Measurements from ENCODE around the gene TOP2B.

Gene TOP2B

GRCh38 chr3:25575001-25575400, 89.7 kb downstream of the TOP2B start:
- Histone ChIP-seq H3K4me1 (ENCODE audit: control insufficient read depth, insufficient read depth, low read length) (no peaks in the 10 kb centered on the region), H3K27me3 (ENCODE audit: control insufficient read depth, insufficient read depth, low read length) (no peaks in the 10 kb centered on the region), H3K9ac (ENCODE audit: low read length) (no peak overlapping the region), H3K4me3 (ENCODE audit: low read length) (no peak overlapping the region), H3K36me3 (ENCODE audit: control insufficient read depth, insufficient read depth, low read length) (no peaks in the 10 kb centered on the region), H3K9me3 (ENCODE audit: control insufficient read depth, low read length) (no peaks in the 10 kb centered on the region)

DNA sequence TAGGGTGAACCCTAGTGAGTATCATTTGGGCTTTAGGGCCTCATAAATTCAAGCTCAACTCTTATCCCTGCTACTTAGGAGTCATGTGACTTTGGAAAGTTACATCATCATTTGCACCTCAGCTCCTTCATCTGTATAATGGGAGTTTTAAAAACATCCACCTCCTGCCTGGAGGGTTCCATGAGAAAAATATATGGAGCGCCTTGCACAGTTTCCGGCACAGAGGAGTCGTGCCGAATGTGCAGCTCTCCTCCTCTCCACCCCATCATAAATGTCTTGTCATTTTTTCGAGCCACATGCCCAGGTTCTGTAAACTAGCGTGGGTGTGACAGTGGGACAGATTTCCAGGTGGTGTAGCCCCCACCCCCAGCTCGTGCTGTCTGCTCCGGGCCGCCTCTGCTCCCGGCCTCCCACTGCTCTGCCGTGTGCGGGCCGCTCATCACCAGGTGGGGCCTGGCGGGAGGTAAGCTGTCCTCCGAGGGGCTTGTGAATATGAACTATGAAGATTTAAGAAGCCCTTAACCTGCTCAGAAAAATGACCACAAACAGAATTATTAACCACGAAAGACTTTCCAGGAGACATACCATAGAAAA, 90.4 kb downstream of the TOP2B start:
- Histone ChIP-seq H3K9me3 (ENCODE audit: control insufficient read depth, low read length) (no peaks in the 10 kb centered on the region), H3K36me3 (ENCODE audit: control insufficient read depth, insufficient read depth, low read length) (no peaks in the 10 kb centered on the region), H3K27me3 (ENCODE audit: control insufficient read depth, insufficient read depth, low read length) (no peaks in the 10 kb centered on the region), H3K9ac (ENCODE audit: low read length) (no peak overlapping the region), H3K4me1 (ENCODE audit: control insufficient read depth, insufficient read depth, low read length) (no peaks in the 10 kb centered on the region), H3K4me3 (ENCODE audit: low read length) (no peak overlapping the region)

DNA sequence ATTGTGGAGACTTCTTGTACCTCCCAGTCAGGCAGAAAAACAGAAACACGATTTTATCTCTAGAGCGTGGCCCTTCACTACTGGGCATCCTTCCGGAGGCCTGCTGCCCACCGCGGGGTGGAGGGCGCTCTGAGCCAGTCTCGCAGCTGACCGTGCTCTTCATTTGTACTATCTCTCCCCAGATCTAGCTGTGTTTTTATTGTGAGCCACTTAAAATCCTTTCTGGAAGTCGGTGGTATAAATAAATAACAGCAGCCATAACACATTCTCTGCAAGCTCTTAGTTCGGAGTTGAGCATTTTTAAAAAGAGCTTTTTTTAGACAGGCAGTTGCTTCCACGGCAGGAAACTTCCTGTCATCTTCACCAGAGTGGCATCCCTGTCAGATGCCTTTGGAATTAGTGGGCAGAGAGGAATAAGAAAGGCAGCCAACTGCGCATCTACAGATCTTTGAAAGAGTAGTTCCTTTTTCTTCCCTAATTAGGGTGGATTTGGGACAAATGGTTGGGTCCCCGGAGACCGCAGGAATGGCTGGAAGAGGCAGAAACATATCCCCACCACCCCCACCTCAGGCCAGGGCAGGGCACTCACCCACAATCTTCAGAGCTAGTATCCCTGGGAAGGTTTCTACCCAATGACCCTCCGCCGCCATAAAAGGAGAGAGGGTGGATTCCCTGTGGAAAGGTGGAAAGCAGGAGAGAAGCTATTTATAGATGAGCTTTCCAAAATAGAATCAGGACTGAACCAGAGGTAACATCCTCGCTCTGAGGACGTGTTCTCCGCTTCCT, 91.1 kb downstream of the TOP2B start:
- H3K4me3 ChIP-seq (ENCODE audit: low read length): no peak overlapping the region
- H3K9ac ChIP-seq (ENCODE audit: low read length): no peak overlapping the region
- H3K4me1 ChIP-seq (ENCODE audit: control insufficient read depth, insufficient read depth, low read length): no peaks in the 10 kb centered on the region
- H3K36me3 ChIP-seq (ENCODE audit: control insufficient read depth, insufficient read depth, low read length): no peaks in the 10 kb centered on the region
- H3K27me3 ChIP-seq (ENCODE audit: control insufficient read depth, insufficient read depth, low read length): no peaks in the 10 kb centered on the region
- no peaks in the 10 kb centered on the region for H3K9me3 ChIP-seq (ENCODE audit: control insufficient read depth, low read length)

DNA sequence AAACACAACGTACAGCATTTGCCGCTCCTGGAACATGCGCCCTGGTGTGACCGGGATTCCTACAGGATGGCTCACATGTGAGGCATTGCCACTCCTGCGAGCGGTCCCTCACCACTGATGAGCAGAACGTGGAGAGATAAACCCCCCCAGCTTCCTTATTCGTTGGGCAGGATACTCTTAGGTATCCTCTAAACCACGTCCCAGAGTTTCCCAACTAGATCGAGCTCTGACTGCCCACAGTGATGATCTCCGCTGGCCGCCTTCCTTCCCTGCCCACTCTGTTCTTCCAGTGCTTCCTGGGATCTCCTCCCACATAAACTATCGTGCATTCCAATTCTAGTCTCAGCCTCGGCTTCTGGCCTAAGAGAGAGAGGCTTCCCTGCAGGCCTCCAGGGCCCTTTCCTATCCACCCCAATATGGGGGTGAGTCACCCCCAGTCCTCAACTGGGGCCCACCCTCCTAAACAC, 91.8 kb downstream of the TOP2B start:
- no peaks in the 10 kb centered on the region for H3K9me3 ChIP-seq (ENCODE audit: control insufficient read depth, low read length)
- no peaks in the 10 kb centered on the region for H3K36me3 ChIP-seq (ENCODE audit: control insufficient read depth, insufficient read depth, low read length)
- no peaks in the 10 kb centered on the region for H3K4me1 ChIP-seq (ENCODE audit: control insufficient read depth, insufficient read depth, low read length)
- H3K27me3 ChIP-seq (ENCODE audit: control insufficient read depth, insufficient read depth, low read length): no peaks in the 10 kb centered on the region
- no peak overlapping the region for H3K4me3 ChIP-seq (ENCODE audit: low read length)
- no peak overlapping the region for H3K9ac ChIP-seq (ENCODE audit: low read length)

- Histone ChIP-seq H3K9me3 (ENCODE audit: control insufficient read depth, low read length) (no peaks in the 10 kb centered on the region), H3K4me1 (ENCODE audit: control insufficient read depth, insufficient read depth, low read length) (no peaks in the 10 kb centered on the region), H3K27me3 (ENCODE audit: control insufficient read depth, insufficient read depth, low read length) (no peaks in the 10 kb centered on the region), H3K36me3 (ENCODE audit: control insufficient read depth, insufficient read depth, low read length) (no peaks in the 10 kb centered on the region), H3K9ac (ENCODE audit: low read length) (no peak overlapping the region), H3K4me3 (ENCODE audit: low read length) (no peak overlapping the region)
Measured at GRCh38 chr3:25572336-25572735, 92.4 kb downstream of the TOP2B start.

DNA sequence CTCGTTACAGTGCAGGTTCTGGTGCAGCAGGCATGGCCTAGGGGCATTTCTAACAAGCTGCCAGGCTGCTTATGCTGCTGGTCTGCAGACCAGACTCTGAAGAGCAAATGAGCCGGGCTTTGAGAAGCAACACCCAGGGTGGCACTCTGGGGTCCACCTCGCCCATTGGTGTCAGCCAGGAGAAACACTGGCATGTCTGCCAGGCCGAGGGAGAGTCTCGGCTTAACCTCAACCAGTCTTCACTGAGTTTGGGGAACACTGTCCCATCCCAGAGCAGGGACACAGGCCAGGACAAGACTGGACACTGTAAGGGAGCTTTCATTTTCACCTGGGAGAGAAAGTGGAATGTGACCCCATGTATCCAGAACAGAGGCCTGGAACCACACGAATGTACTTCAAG, 93.4 kb downstream of the TOP2B start:
- Histone ChIP-seq H3K27me3 (ENCODE audit: control insufficient read depth, insufficient read depth, low read length) (no peaks in the 10 kb centered on the region), H3K9ac (ENCODE audit: low read length) (no peak overlapping the region), H3K4me3 (ENCODE audit: low read length) (no peak overlapping the region), H3K36me3 (ENCODE audit: control insufficient read depth, insufficient read depth, low read length) (no peaks in the 10 kb centered on the region), H3K9me3 (ENCODE audit: control insufficient read depth, low read length) (no peaks in the 10 kb centered on the region), H3K4me1 (ENCODE audit: control insufficient read depth, insufficient read depth, low read length) (no peaks in the 10 kb centered on the region)

DNA sequence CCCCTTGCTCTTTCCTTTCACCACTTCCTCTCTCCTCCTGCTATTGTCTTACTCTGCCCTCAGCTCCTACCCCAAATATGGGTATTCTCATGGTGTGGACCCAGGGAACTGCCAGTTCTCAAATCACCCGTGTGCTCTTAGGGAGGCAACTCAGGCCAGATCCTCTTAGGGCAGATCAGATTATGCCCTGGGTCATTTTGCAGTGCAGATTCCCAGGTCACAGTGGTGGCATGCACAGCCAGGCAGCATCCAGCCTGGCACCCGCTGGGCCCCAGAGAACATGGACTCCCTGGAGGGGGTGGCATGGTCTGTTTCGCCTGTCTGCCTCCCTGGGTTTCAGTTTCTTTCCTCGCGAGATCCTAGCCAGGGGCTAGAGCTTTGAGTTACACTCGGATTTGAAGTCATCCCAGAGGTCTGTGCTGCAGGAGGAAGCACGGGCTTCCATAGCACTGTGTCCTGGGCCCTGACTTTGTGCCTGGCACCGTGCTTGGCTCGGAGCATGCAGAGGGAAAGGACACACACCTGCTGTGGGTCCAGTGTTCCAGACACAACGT, 96.1 kb downstream of the TOP2B start:
- no peak overlapping the region for H3K4me3 ChIP-seq (ENCODE audit: low read length)
- H3K9me3 ChIP-seq (ENCODE audit: control insufficient read depth, low read length): no peaks in the 10 kb centered on the region

GRCh38 chr3:25567806-25568524, 96.7 kb downstream of the TOP2B start:
- Histone ChIP-seq H3K4me3 (ENCODE audit: low read length) (no peak overlapping the region), H3K36me3 (ENCODE audit: control insufficient read depth, insufficient read depth, low read length) (no peaks in the 10 kb centered on the region), H3K9ac (ENCODE audit: low read length) (no peak overlapping the region), H3K4me1 (ENCODE audit: control insufficient read depth, insufficient read depth, low read length) (no peaks in the 10 kb centered on the region), H3K27me3 (ENCODE audit: control insufficient read depth, insufficient read depth, low read length) (no peaks in the 10 kb centered on the region), H3K9me3 (ENCODE audit: control insufficient read depth, low read length) (no peaks in the 10 kb centered on the region)

More for the DNA sequence above, 96.1 kb downstream of the TOP2B start:
- H3K27me3 ChIP-seq (ENCODE audit: control insufficient read depth, insufficient read depth, low read length): no peaks in the 10 kb centered on the region
- H3K9ac ChIP-seq (ENCODE audit: low read length): no peak overlapping the region
- no peaks in the 10 kb centered on the region for H3K4me1 ChIP-seq (ENCODE audit: control insufficient read depth, insufficient read depth, low read length)
- no peaks in the 10 kb centered on the region for H3K36me3 ChIP-seq (ENCODE audit: control insufficient read depth, insufficient read depth, low read length)

DNA sequence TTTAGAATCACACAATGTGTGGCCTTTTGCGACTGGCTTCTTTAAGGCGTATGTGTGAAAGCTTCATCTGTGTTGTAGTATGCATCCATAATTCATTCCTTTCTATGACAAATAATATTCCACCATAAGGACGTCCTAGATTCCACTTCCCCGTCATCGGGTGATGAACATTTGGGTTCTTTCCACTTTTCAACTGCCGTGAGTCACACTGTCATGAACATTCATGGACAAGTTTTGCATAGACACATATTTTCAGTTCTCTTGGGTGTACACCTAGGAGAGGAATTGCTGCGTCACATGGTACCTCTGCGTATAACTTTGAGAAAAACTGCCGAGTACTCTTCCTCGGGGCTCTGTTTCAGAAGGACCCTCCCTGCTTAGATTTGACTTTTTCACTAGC, 97.3 kb downstream of the TOP2B start:
- no peaks in the 10 kb centered on the region for H3K27me3 ChIP-seq (ENCODE audit: control insufficient read depth, insufficient read depth, low read length)
- no peaks in the 10 kb centered on the region for H3K36me3 ChIP-seq (ENCODE audit: control insufficient read depth, insufficient read depth, low read length)
- H3K4me3 ChIP-seq (ENCODE audit: low read length): no peak overlapping the region
- H3K4me1 ChIP-seq (ENCODE audit: control insufficient read depth, insufficient read depth, low read length): no peaks in the 10 kb centered on the region
- no peaks in the 10 kb centered on the region for H3K9me3 ChIP-seq (ENCODE audit: control insufficient read depth, low read length)
- no peak overlapping the region for H3K9ac ChIP-seq (ENCODE audit: low read length)

DNA sequence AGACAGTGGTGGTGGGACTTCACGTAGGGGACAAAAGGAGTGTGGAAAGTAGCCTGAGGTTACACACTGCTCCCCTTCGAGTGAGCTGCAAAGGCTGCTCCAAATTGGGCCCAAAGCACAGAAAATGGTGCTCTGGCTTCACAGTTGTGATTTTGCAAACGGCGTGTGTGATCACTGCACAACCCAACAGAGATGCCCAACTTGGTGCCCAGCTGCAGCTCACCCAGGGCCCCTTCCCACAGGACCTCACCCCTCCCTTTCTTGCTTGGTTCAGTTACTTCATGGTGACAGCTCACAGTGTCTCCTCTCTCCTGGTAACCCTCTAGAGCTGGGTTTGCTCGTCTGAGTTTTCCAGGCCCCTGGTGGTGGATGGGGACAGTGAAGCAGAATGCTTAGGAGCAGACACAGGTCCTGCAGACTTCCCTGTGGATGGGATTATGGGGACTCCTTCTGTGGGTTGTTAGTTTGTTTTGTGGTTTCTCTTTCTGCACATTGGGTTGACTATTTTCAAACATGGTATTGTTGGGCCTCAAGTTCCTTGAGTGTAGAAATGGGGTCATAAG, 98.3 kb downstream of the TOP2B start:
- no peaks in the 10 kb centered on the region for H3K4me1 ChIP-seq (ENCODE audit: control insufficient read depth, insufficient read depth, low read length)
- no peaks in the 10 kb centered on the region for H3K9me3 ChIP-seq (ENCODE audit: control insufficient read depth, low read length)
- no peaks in the 10 kb centered on the region for H3K36me3 ChIP-seq (ENCODE audit: control insufficient read depth, insufficient read depth, low read length)
- no peaks in the 10 kb centered on the region for H3K27me3 ChIP-seq (ENCODE audit: control insufficient read depth, insufficient read depth, low read length)
- no peak overlapping the region for H3K9ac ChIP-seq (ENCODE audit: low read length)
- H3K4me3 ChIP-seq (ENCODE audit: low read length): no peak overlapping the region

- Histone ChIP-seq H3K9ac (ENCODE audit: low read length) (no peak overlapping the region), H3K36me3 (ENCODE audit: control insufficient read depth, insufficient read depth, low read length) (no peaks in the 10 kb centered on the region), H3K27me3 (ENCODE audit: control insufficient read depth, insufficient read depth, low read length) (no peaks in the 10 kb centered on the region), H3K4me3 (ENCODE audit: low read length) (no peak overlapping the region), H3K9me3 (ENCODE audit: control insufficient read depth, low read length) (no peaks in the 10 kb centered on the region), H3K4me1 (ENCODE audit: control insufficient read depth, insufficient read depth, low read length) (no peaks in the 10 kb centered on the region)
Measured at GRCh38 chr3:25565807-25566206, 98.9 kb downstream of the TOP2B start.

- no peaks in the 10 kb centered on the region for H3K9me3 ChIP-seq (ENCODE audit: control insufficient read depth, low read length)
- no peak overlapping the region for H3K9ac ChIP-seq (ENCODE audit: low read length)
- H3K27me3 ChIP-seq (ENCODE audit: control insufficient read depth, insufficient read depth, low read length): no peaks in the 10 kb centered on the region
- no peak overlapping the region for H3K4me3 ChIP-seq (ENCODE audit: low read length)
- H3K4me1 ChIP-seq (ENCODE audit: control insufficient read depth, insufficient read depth, low read length): no peaks in the 10 kb centered on the region
- no peaks in the 10 kb centered on the region for H3K36me3 ChIP-seq (ENCODE audit: control insufficient read depth, insufficient read depth, low read length)
Measured at GRCh38 chr3:25564075-25564474, 100.6 kb downstream of the TOP2B start.

Data from mucosa of stomach (tissue), 1 donor.